HCT116 (cell line): Measurements from ENCODE around the gene NR1D2. TPM values are rescaled to one million over a fixed set of nuclear protein-coding genes. Genes with fewer than 3 reads are reported as not detected.
A peak's percentile ranks its signal among the peaks of the same experiment; 100 is the strongest.

Experiments
- ATAC-seq: fragments of 200-7000 bp; cut with Tn5 transposase; 2 replicates; pipeline ENCODE4 v1.9.1; 2020; ENCODE audit warnings: mild to moderate bottlenecking, moderate library complexity
- BruUV-seq: library from RNA; stranded (reverse); fragments of 400-500 nt; replicated peaks from 2 replicates; lab custom pipeline; 2021; lab: Mats Ljungman, UMichigan
- CTCF ChIA-PET: fragments of 300-600 bp; sonication (Branson Sonifier 250); formaldehyde crosslinking; loops from one replicate; lab custom pipeline; 2021; ENCODE audit warnings: antibody characterized with exemption; lab: Charles Lee
- POLR2A ChIA-PET: fragments of 300-600, 350-600 bp; sonication (Branson Sonifier 250); formaldehyde crosslinking; loops from one replicate; lab custom pipeline; 2021; ENCODE audit warnings: antibody characterized with exemption; lab: Charles Lee
- RAD21 ChIA-PET, 2 experiments: fragments of 300-600 bp; sonication (Branson Sonifier 250); formaldehyde crosslinking; loops; one replicate each; lab custom pipeline; 2023; ENCODE audit warnings: low total read pairs in 2 of 2; ENCODE audit not compliant: uncharacterized antibody in 2 of 2, unreplicated experiment in 2 of 2, low non-redundant PET in 1 of 2; lab: Charles Lee
- DNase-seq: peaks from one replicate; pipeline ENCODE4 v3.0.0-alpha.2; 2010; ENCODE audit warnings: low read depth, low spot score
- H2AFZ ChIP-seq: fragments of 200-600 bp; shearing (Covaris generic), sonication (generic); 2 replicates; pipeline ENCODE4 v1.6.1; 2017; ENCODE audit warnings: low read depth, mixed run types, mixed read lengths, antibody characterized with exemption, low read length; ENCODE audit not compliant: poor library complexity, severe bottlenecking
- H3K27ac ChIP-seq: 2 replicates; pipeline ENCODE4 v1.5.1; 2012; ENCODE audit warnings: low read depth, low read length
- H3K27me3 ChIP-seq: fragments of 200-600 bp; sonication (generic); 2 replicates; pipeline ENCODE4 v1.6.1; 2016; ENCODE audit warnings: mixed run types, low read length, mixed read lengths; ENCODE audit not compliant: insufficient read depth
- H3K36me3 ChIP-seq, 2 experiments: fragments of 200-500 bp in 1 of 2; fragments of 200-600 bp in 1 of 2; sonication (Bioruptor generic) in 1 of 2; sonication (generic) in 1 of 2; 2 replicates each; pipeline versions ENCODE4 v1.5.1 to v1.6.1; 2014 to 2016; ENCODE audit warnings: low read length in 2 of 2, inconsistent platforms in 1 of 2, mixed read lengths in 1 of 2, mixed run types in 1 of 2; ENCODE audit not compliant: insufficient read depth in 2 of 2, control insufficient read depth in 1 of 2
- H3K4me1 ChIP-seq, 2 experiments: fragments of 200-600 bp in 1 of 2; sonication (generic) in 1 of 2; 2 replicates each; pipeline versions ENCODE4 v1.5.1 to v1.6.1; 2012 to 2017; ENCODE audit warnings: low read length in 2 of 2, inconsistent platforms in 1 of 2, mild to moderate bottlenecking in 1 of 2, mixed read lengths in 1 of 2, mixed run types in 1 of 2, moderate library complexity in 1 of 2; ENCODE audit not compliant: insufficient read depth in 2 of 2, control insufficient read depth in 1 of 2
- H3K4me2 ChIP-seq: fragments of 200-600 bp; sonication (generic); 2 replicates; pipeline ENCODE4 v1.6.1; 2017; ENCODE audit warnings: mixed run types, low read length, mixed read lengths
- H3K4me3 ChIP-seq, 2 experiments: fragments of 200-600 bp in 1 of 2; sonication (generic) in 1 of 2; replicated peaks in 1 of 2; 2 replicates each; pipeline ENCODE4 v1.5.1; 2011 to 2016; ENCODE audit warnings: low read length in 2 of 2, control low read depth in 1 of 2, low read depth in 1 of 2, mild to moderate bottlenecking in 1 of 2, mixed read lengths in 1 of 2, mixed run types in 1 of 2
- H3K79me2 ChIP-seq: fragments of 200-600 bp; sonication (generic); 2 replicates; pipeline ENCODE4 v1.6.1; 2017; ENCODE audit warnings: mild to moderate bottlenecking, mixed run types, low read length, moderate library complexity, mixed read lengths; ENCODE audit not compliant: insufficient read depth
- H3K9ac ChIP-seq: fragments of 200-600 bp; sonication (generic); 2 replicates; pipeline ENCODE4 v1.6.1; 2016; ENCODE audit warnings: low read length, mixed read lengths
- H3K9me2 ChIP-seq: fragments of 200-600 bp; sonication (generic), shearing (Covaris generic); 2 replicates; pipeline ENCODE4 v1.6.1; 2017; ENCODE audit warnings: mixed run types, mild to moderate bottlenecking, moderate library complexity; ENCODE audit not compliant: insufficient read depth
- H3K9me3 ChIP-seq, 2 experiments: fragments of 200-500 bp in 1 of 2; fragments of 200-600 bp in 1 of 2; sonication (Bioruptor generic) in 1 of 2; sonication (generic) in 1 of 2; 2 replicates each; pipeline ENCODE4 v1.6.1; 2014 to 2017; ENCODE audit warnings: low read length in 2 of 2, mixed read lengths in 2 of 2, inconsistent platforms in 1 of 2, low read depth in 1 of 2, mild to moderate bottlenecking in 1 of 2, mixed run types in 1 of 2, moderate library complexity in 1 of 2; ENCODE audit not compliant: control insufficient read depth in 1 of 2, insufficient read depth in 1 of 2
- H4K20me1 ChIP-seq: fragments of 200-600 bp; sonication (generic), shearing (Covaris generic); 2 replicates; pipeline ENCODE4 v1.6.1; 2017; ENCODE audit warnings: mixed run types, mild to moderate bottlenecking, moderate library complexity; ENCODE audit not compliant: insufficient read depth
- CBX3 ChIP-seq: IDR thresholded peaks from 2 replicates; pipeline ENCODE4 v1.6.1; 2012; ENCODE audit warnings: low read depth
- CEBPB ChIP-seq: IDR thresholded peaks from 2 replicates; pipeline ENCODE4 v1.6.1; 2012; ENCODE audit warnings: low read depth
- CTCF ChIP-seq, 3 experiments: fragments of 200-600 bp in 1 of 3; sonication (generic) in 1 of 3; IDR thresholded peaks in 2 of 3; conservative IDR thresholded peaks in 1 of 3; 2 replicates each; pipeline ENCODE4 v1.5.1; 2012 to 2017; ENCODE audit warnings: low read depth in 2 of 3, low read length in 2 of 3, antibody characterized with exemption in 1 of 3, borderline replicate concordance in 1 of 3, control low read depth in 1 of 3, mild to moderate bottlenecking in 1 of 3, mixed read lengths in 1 of 3, mixed run types in 1 of 3, moderate library complexity in 1 of 3; ENCODE audit not compliant: insufficient read depth in 1 of 3
- ELF1 ChIP-seq: IDR thresholded peaks from 2 replicates; pipeline ENCODE4 v1.6.1; 2012; ENCODE audit warnings: low read depth, borderline replicate concordance
- EZH2 ChIP-seq: fragments of 200-600 bp; sonication (generic); IDR thresholded peaks from 2 replicates; pipeline ENCODE4 v1.6.1; 2017; ENCODE audit warnings: antibody characterized with exemption, mixed run types
- FOSL1 ChIP-seq: IDR thresholded peaks from 2 replicates; pipeline ENCODE4 v1.6.1; 2012; ENCODE audit warnings: low read depth
- JUND ChIP-seq: IDR thresholded peaks from 2 replicates; pipeline ENCODE4 v1.6.1; 2012
- MAX ChIP-seq: IDR thresholded peaks from 2 replicates; pipeline ENCODE4 v1.6.1; 2012
- POLR2AphosphoS5 ChIP-seq: IDR thresholded peaks from 2 replicates; pipeline ENCODE4 v1.6.1; 2011; ENCODE audit warnings: mild to moderate bottlenecking, low read depth, low read length, moderate library complexity
- SIN3A ChIP-seq: IDR thresholded peaks from 2 replicates; pipeline ENCODE4 v1.6.1; 2012; ENCODE audit warnings: low read depth
- SP1 ChIP-seq: IDR thresholded peaks from 2 replicates; pipeline ENCODE4 v1.6.1; 2012; ENCODE audit warnings: low read depth
- TCF7L2 ChIP-seq: IDR thresholded peaks from 2 replicates; pipeline ENCODE4 v1.7.0; 2011; ENCODE audit warnings: borderline replicate concordance, inconsistent platforms; ENCODE audit not compliant: insufficient read depth, insufficient read length; ENCODE audit errors: extremely low read depth
- intact Hi-C: fragments of 100-400 bp; cut with micrococcal nuclease; formaldehyde crosslinking; loops from 2 replicates; pipeline ENCODE4 v1.10.0; 2022
- total RNA-seq: library from RNA; stranded (reverse); gene quantifications from one replicate; pipeline ENCODE4 v1.2.1, GENCODE V29; 2021; ENCODE audit not compliant: unreplicated experiment
- TF ChIP-seq, protein P1 (sequence below): IDR thresholded peaks from 2 replicates; pipeline ENCODE4 v1.6.1; 2011; ENCODE audit warnings: mild to moderate bottlenecking, low read length, moderate library complexity; ENCODE audit not compliant: insufficient replicate concordance; ENCODE audit errors: extremely low read depth
- TF ChIP-seq, protein P2 (sequence below): IDR thresholded peaks from 2 replicates; pipeline ENCODE4 v1.6.1; 2012; ENCODE audit warnings: low read depth

The NR1D2 gene
- total RNA-seq, 1 experiment from 2014 or later = 60.9 TPM

GRCh38 chr3:23959135-23959900 is 14.2 kb downstream of the NR1D2 start:
- peaks cover 16 to 17% of the 10 kb centered on the region in 2 experiments; a peak in 3 of 4 replicates for H3K36me3 ChIP-seq
- CTCF ChIA-PET = no interaction called here
- peak overlapping the region in 1 of 2 experiments; percentile 2; a peak in 1 of 4 replicates for H3K4me3 ChIP-seq
- peak overlapping the region; percentile 45 for H3K4me2 ChIP-seq
- H3K9ac ChIP-seq = peak overlapping the region; percentile 6
- BruUV-seq = no TSS peak
- H3K27me3 ChIP-seq = no peaks in the 10 kb centered on the region
- peaks cover 26 to 52% of the 10 kb centered on the region in 2 experiments for H3K4me1 ChIP-seq
- H3K9me2 ChIP-seq = no peaks in the 10 kb centered on the region
- peak; percentile 82 for ATAC-seq
- POLR2A ChIA-PET = interaction anchor here (1.1 kb wide), 1 partner anchor 11 kb away, joined by 3 read pairs; no protein-coding TSS in a partner anchor
- RAD21 ChIA-PET = interaction anchor here in 1 of 2 experiments (0.7 kb wide), 1 partner anchor 257 kb away, joined by 3 read pairs; no protein-coding TSS in a partner anchor
- H4K20me1 ChIP-seq = peaks cover 4% of the 10 kb centered on the region
- intact Hi-C loops = no loop called here
- peaks cover 49% of the 10 kb centered on the region for H3K79me2 ChIP-seq
- no peak for TF ChIP-seq CTCF (IDR thresholded peaks at IDR 0.05 in 2 of 3, conservative IDR thresholded peaks at IDR 0.05 in 1 of 3; ENCODE audit: borderline replicate concordance in 1 of 3, insufficient read depth in 1 of 3, low read depth in 2 of 3, low read length in 2 of 3)
- TF ChIP-seq, protein P1, sequence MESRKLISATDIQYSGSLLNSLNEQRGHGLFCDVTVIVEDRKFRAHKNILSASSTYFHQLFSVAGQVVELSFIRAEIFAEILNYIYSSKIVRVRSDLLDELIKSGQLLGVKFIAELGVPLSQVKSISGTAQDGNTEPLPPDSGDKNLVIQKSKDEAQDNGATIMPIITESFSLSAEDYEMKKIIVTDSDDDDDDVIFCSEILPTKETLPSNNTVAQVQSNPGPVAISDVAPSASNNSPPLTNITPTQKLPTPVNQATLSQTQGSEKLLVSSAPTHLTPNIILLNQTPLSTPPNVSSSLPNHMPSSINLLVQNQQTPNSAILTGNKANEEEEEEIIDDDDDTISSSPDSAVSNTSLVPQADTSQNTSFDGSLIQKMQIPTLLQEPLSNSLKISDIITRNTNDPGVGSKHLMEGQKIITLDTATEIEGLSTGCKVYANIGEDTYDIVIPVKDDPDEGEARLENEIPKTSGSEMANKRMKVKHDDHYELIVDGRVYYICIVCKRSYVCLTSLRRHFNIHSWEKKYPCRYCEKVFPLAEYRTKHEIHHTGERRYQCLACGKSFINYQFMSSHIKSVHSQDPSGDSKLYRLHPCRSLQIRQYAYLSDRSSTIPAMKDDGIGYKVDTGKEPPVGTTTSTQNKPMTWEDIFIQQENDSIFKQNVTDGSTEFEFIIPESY = no peak
- no peak for TF ChIP-seq MAX
- TF ChIP-seq ELF1 = no peak
- TF ChIP-seq CEBPB = no peak
- TF ChIP-seq POLR2AphosphoS5 = no peak
- TF ChIP-seq JUND = peak; percentile 67
- peak; percentile 36; the same call in 1 of the 2 replicates for TF ChIP-seq SP1
- TF ChIP-seq, protein P2, sequence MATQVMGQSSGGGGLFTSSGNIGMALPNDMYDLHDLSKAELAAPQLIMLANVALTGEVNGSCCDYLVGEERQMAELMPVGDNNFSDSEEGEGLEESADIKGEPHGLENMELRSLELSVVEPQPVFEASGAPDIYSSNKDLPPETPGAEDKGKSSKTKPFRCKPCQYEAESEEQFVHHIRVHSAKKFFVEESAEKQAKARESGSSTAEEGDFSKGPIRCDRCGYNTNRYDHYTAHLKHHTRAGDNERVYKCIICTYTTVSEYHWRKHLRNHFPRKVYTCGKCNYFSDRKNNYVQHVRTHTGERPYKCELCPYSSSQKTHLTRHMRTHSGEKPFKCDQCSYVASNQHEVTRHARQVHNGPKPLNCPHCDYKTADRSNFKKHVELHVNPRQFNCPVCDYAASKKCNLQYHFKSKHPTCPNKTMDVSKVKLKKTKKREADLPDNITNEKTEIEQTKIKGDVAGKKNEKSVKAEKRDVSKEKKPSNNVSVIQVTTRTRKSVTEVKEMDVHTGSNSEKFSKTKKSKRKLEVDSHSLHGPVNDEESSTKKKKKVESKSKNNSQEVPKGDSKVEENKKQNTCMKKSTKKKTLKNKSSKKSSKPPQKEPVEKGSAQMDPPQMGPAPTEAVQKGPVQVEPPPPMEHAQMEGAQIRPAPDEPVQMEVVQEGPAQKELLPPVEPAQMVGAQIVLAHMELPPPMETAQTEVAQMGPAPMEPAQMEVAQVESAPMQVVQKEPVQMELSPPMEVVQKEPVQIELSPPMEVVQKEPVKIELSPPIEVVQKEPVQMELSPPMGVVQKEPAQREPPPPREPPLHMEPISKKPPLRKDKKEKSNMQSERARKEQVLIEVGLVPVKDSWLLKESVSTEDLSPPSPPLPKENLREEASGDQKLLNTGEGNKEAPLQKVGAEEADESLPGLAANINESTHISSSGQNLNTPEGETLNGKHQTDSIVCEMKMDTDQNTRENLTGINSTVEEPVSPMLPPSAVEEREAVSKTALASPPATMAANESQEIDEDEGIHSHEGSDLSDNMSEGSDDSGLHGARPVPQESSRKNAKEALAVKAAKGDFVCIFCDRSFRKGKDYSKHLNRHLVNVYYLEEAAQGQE = no peak
- no peak for TF ChIP-seq EZH2
- TF ChIP-seq CBX3 = peak; percentile 58; the same call in 1 of the 2 replicates
- TF ChIP-seq FOSL1 = peak; percentile 55
- TF ChIP-seq SIN3A = 0 out of 2 replicates have a peak, but pooled peaks have one; percentile 38
- TF ChIP-seq TCF7L2 = no peak
- peak; percentile 63 for DNase-seq
- H2AFZ ChIP-seq = no peak overlapping the region
- no peaks in the 10 kb centered on the region for H3K9me3 ChIP-seq
- H3K27ac ChIP-seq = peak overlapping the region; percentile 52
